ENCODE data around the gene MAPK10. TPM values are rescaled to one million over a fixed set of nuclear protein-coding genes. Genes with fewer than 3 reads are reported as not detected.

The MAPK10 gene
- total and polyA plus RNA-seq, 10 of the 15 experiments (the other 5 are each of a cell fraction or from before 2014, with no cell fraction given), result 1.1 to 4.2 (median 2.4) TPM

GRCh38 chr4:86368433-86368832, 8.6 kb upstream of the MAPK10 start (continued):
- TF ChIP-seq ZNF622 (IDR thresholded peaks at IDR 0.05) (no peak), ZNF24 (IDR thresholded peaks at IDR 0.05) (no peak), KDM1A (IDR thresholded peaks at IDR 0.05; ENCODE audit: borderline replicate concordance) (no peak), BMI1 (IDR thresholded peaks at IDR 0.05; ENCODE audit: borderline replicate concordance) (no peak), MYC (IDR thresholded peaks at IDR 0.05; ENCODE audit: insufficient read depth, insufficient read length, insufficient replicate concordance, low read length, severe bottlenecking) (no peak)

GRCh38 chr4:86367577-86367976, 7.7 kb upstream of the MAPK10 start:
- Histone ChIP-seq H3K27me3 (replicated peaks in 1 of 2; ENCODE audit: control insufficient read depth in 2 of 2, insufficient read depth in 2 of 2, low read length in 1 of 2) (no peaks in the 10 kb centered on the region), H2AFZ (ENCODE audit: control insufficient read depth, low read depth, low read length) (no peak overlapping the region), H3K79me2 (ENCODE audit: control insufficient read depth, insufficient read depth, low read length) (no peaks in the 10 kb centered on the region), H3K9me3 (replicated peaks; ENCODE audit: control insufficient read depth, insufficient read depth, low read length) (no peaks in the 10 kb centered on the region), H4K20me1 (ENCODE audit: control insufficient read depth, insufficient read depth) (no peaks in the 10 kb centered on the region), H3K4me3 (no peak overlapping the region), H3K36me3 (ENCODE audit: control insufficient read depth in 2 of 2, insufficient read depth in 2 of 2, low read length in 1 of 2) (no peaks in the 10 kb centered on the region), H3K27ac (ENCODE audit: control insufficient read depth, insufficient read depth) (no peak overlapping the region), H3K4me1 (ENCODE audit: control insufficient read depth, insufficient read depth, low read length) (no peaks in the 10 kb centered on the region), H3K4me2 (ENCODE audit: control insufficient read depth, insufficient read depth) (no peak overlapping the region), H3K9ac (ENCODE audit: control insufficient read depth, insufficient read depth, low read length) (no peak overlapping the region)
- CTCF ChIA-PET, result no interaction called here
- WGBS (ENCODE audit: insufficient coverage, insufficient replicate concordance, low lambda C conversion rate, missing lambda C conversion rate), result 0% methylated on average over 1 of the region's 1 CpG
- ATAC-seq, result no peak
- no peak for TF ChIP-seq BMI1 (IDR thresholded peaks at IDR 0.05; ENCODE audit: borderline replicate concordance)
- RAD21 ChIA-PET (ENCODE audit: unreplicated experiment), result no interaction called here
- BruUV-seq (replicated peaks), result no TSS peak
- POLR2A ChIA-PET, result no interaction called here
- in situ Hi-C loops (cut with MboI), result no loop called here
- SMC1A ChIA-PET (ENCODE audit: uncharacterized antibody, unreplicated experiment), result no interaction called here
- no peak for DNase-seq (ENCODE audit: low read depth, low spot score)
- intact Hi-C loops (cut with micrococcal nuclease; ENCODE audit: unreplicated experiment), result no loop called here
- no peak for FAIRE-seq

GRCh38 chr4:86366920-86367319, 7.1 kb upstream of the MAPK10 start:
- Histone ChIP-seq H3K27me3 (replicated peaks in 1 of 2; ENCODE audit: control insufficient read depth in 2 of 2, insufficient read depth in 2 of 2, low read length in 1 of 2) (no peaks in the 10 kb centered on the region), H3K4me1 (ENCODE audit: control insufficient read depth, insufficient read depth, low read length) (no peaks in the 10 kb centered on the region), H3K4me2 (ENCODE audit: control insufficient read depth, insufficient read depth) (no peak overlapping the region), H3K79me2 (ENCODE audit: control insufficient read depth, insufficient read depth, low read length) (no peaks in the 10 kb centered on the region), H3K4me3 (no peak overlapping the region), H3K36me3 (ENCODE audit: control insufficient read depth in 2 of 2, insufficient read depth in 2 of 2, low read length in 1 of 2) (no peaks in the 10 kb centered on the region), H3K9ac (ENCODE audit: control insufficient read depth, insufficient read depth, low read length) (no peak overlapping the region), H3K9me3 (replicated peaks; ENCODE audit: control insufficient read depth, insufficient read depth, low read length) (no peaks in the 10 kb centered on the region), H3K27ac (ENCODE audit: control insufficient read depth, insufficient read depth) (no peak overlapping the region), H4K20me1 (ENCODE audit: control insufficient read depth, insufficient read depth) (no peaks in the 10 kb centered on the region), H2AFZ (ENCODE audit: control insufficient read depth, low read depth, low read length) (no peak overlapping the region)
- FAIRE-seq (no peak), ATAC-seq (no peak), DNase-seq (ENCODE audit: low read depth, low spot score) (no peak)
- in situ Hi-C loops (cut with MboI) (no loop called here), intact Hi-C loops (cut with micrococcal nuclease; ENCODE audit: unreplicated experiment) (no loop called here)
- WGBS (ENCODE audit: insufficient coverage, insufficient replicate concordance, low lambda C conversion rate, missing lambda C conversion rate), result 5% methylated on average over 1 of the region's 1 CpG
- no TSS peak for BruUV-seq (replicated peaks)
- CTCF ChIA-PET, result no interaction called here
- TF ChIP-seq HDGF (IDR thresholded peaks at IDR 0.05) (no peak), ATF7 (IDR thresholded peaks at IDR 0.05; ENCODE audit: low read depth) (0 out of 2 replicates have a peak, but pooled peaks have one; percentile 21)
- SMC1A ChIA-PET (ENCODE audit: uncharacterized antibody, unreplicated experiment), result no interaction called here
- RAD21 ChIA-PET (ENCODE audit: unreplicated experiment), result no interaction called here
- POLR2A ChIA-PET, result no interaction called here

Data from GM12878 (cell line).